Measurements from ENCODE around the gene THRB. TPM values are rescaled to one million over a fixed set of nuclear protein-coding genes. Genes with fewer than 3 reads are reported as not detected.

Gene THRB
- polyA plus RNA-seq, 2 of the 4 experiments (the other 2 are of a cell fraction) = 2.0 to 2.3 TPM

GRCh38 chr3:24138876-24139256 lies 355.8 kb downstream of the THRB start (continued):
- no peak for TF ChIP-seq EHMT2 (IDR thresholded peaks at IDR 0.05; ENCODE audit: low read depth)
- no peak for TF ChIP-seq TP53 (CRISPR knock-in tag; IDR thresholded peaks at IDR 0.05)
- TF ChIP-seq JUN (IDR thresholded peaks at IDR 0.05) = no peak
- TF ChIP-seq ZFP36 (IDR thresholded peaks at IDR 0.05; ENCODE audit: borderline replicate concordance, partially characterized antibody) = no peak
- TF ChIP-seq RNF2 (IDR thresholded peaks at IDR 0.05; ENCODE audit: borderline replicate concordance, low read depth) = no peak
- TF ChIP-seq, protein P1, sequence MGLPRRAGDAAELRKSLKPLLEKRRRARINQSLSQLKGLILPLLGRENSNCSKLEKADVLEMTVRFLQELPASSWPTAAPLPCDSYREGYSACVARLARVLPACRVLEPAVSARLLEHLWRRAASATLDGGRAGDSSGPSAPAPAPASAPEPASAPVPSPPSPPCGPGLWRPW (IDR thresholded peaks at IDR 0.05) = no peak
- no peak for TF ChIP-seq PHF8 (IDR thresholded peaks at IDR 0.05; ENCODE audit: borderline replicate concordance, low read depth)
- TF ChIP-seq KDM5A (IDR thresholded peaks at IDR 0.05) = no peak
- TF ChIP-seq RAD21 (conservative IDR thresholded peaks at IDR 0.05 in 1 of 2, IDR thresholded peaks at IDR 0.05 in 1 of 2) = no peak
- TF ChIP-seq MAFK (IDR thresholded peaks at IDR 0.05; ENCODE audit: partially characterized antibody) = no peak

- Histone ChIP-seq H3K4me3 (no peak overlapping the region), H3K4me2 (no peak overlapping the region), H3K4me1 (peaks cover 21% of the 10 kb centered on the region; the same call in 2 of the 3 replicates), H3K9me3 (no peaks in the 10 kb centered on the region), H3K27ac (peak overlapping the region in 1 of 2 experiments; percentile 3; a peak in 1 of 6 replicates)
- POLR2A ChIA-PET = no interaction called here
- FAIRE-seq = no peak
- 70% methylated on average over 6 of the region's 6 CpGs for WGBS (ENCODE audit: missing lambda C conversion rate)
- DNase-seq (ENCODE audit: low read depth in 1 of 2, low spot score in 1 of 2) = no peak
- TF ChIP-seq NPAS2 (CRISPR knock-in tag; IDR thresholded peaks at IDR 0.05; ENCODE audit: borderline replicate concordance) (no peak), JUNB (IDR thresholded peaks at IDR 0.05) (no peak)
- no peak for ATAC-seq
- CTCF ChIA-PET = interaction anchor here (0.6 kb wide), 1 partner anchor 352 kb away, joined by 5 read pairs; no protein-coding TSS in a partner anchor
Observed at GRCh38 chr3:24137958-24138875, 356.4 kb downstream of the THRB start.

DNA sequence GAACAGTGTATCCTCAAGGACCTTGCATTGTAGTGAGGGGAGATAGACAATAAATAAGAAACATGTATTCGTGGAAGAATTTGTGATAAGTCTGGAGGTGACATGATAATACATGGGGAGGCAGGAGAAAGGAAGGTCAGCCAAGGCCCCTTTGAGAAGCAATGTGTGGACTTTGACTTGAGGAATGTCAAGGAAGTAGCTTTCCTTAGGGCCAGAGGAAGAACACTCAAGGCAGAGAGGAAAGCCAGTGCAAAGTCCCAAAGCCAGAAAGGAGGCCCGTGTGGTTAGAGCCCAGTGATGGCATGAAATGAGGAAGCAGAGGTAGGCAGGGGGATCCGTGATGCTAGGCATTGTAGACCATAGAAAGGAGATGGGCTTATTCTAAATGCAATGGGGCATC lies 357.3 kb downstream of the THRB start:
- no peak for DNase-seq (ENCODE audit: low read depth in 1 of 2, low spot score in 1 of 2)
- no peak overlapping the region for H3K4me3 ChIP-seq
- no peak for TF ChIP-seq CEBPB (IDR thresholded peaks at IDR 0.05)
- no peak for TF ChIP-seq HMGXB4 (CRISPR knock-in tag; IDR thresholded peaks at IDR 0.05; ENCODE audit: borderline replicate concordance)
- TF ChIP-seq ZSCAN20 (CRISPR knock-in tag; IDR thresholded peaks at IDR 0.05) = no peak
- no peak for TF ChIP-seq POLR2A (IDR thresholded peaks at IDR 0.05; ENCODE audit: low read length)
- no peak for TF ChIP-seq CBX8 (IDR thresholded peaks at IDR 0.05)
- TF ChIP-seq PHF8 (IDR thresholded peaks at IDR 0.05; ENCODE audit: borderline replicate concordance, low read depth) = no peak
- TF ChIP-seq FOSB (CRISPR knock-in tag; IDR thresholded peaks at IDR 0.05) = no peak
- TF ChIP-seq CBX2 (IDR thresholded peaks at IDR 0.05; ENCODE audit: borderline replicate concordance, low read depth) = no peak
- TF ChIP-seq, protein P1 (IDR thresholded peaks at IDR 0.05) = no peak
- no peak for TF ChIP-seq BHLHE40 (IDR thresholded peaks at IDR 0.05; ENCODE audit: low read depth, low read length)
- no peak for TF ChIP-seq HEYL (CRISPR knock-in tag; IDR thresholded peaks at IDR 0.05)
- TF ChIP-seq MAFK (IDR thresholded peaks at IDR 0.05; ENCODE audit: partially characterized antibody) = no peak
- no peak for TF ChIP-seq JUNB (IDR thresholded peaks at IDR 0.05)
- TF ChIP-seq FOXS1 (CRISPR knock-in tag; IDR thresholded peaks at IDR 0.05) = no peak
- TF ChIP-seq, protein P2, sequence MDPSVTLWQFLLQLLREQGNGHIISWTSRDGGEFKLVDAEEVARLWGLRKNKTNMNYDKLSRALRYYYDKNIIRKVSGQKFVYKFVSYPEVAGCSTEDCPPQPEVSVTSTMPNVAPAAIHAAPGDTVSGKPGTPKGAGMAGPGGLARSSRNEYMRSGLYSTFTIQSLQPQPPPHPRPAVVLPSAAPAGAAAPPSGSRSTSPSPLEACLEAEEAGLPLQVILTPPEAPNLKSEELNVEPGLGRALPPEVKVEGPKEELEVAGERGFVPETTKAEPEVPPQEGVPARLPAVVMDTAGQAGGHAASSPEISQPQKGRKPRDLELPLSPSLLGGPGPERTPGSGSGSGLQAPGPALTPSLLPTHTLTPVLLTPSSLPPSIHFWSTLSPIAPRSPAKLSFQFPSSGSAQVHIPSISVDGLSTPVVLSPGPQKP (IDR thresholded peaks at IDR 0.05; ENCODE audit: low read depth, low read length) = no peak
- H3K9me3 ChIP-seq = no peaks in the 10 kb centered on the region
- no peak overlapping the region for H3K4me2 ChIP-seq
- WGBS (ENCODE audit: missing lambda C conversion rate) = 88% methylated on average over 3 of the region's 3 CpGs
- H3K4me1 ChIP-seq = peaks cover 21% of the 10 kb centered on the region; the same call in 2 of the 3 replicates
- no peak for ATAC-seq
- ChIA-PET POLR2A (no interaction called here), CTCF (no interaction called here)
- no peak overlapping the region for H3K27ac ChIP-seq
- FAIRE-seq = no peak
